Omental fat pad (tissue), 4 donors: ENCODE results near the gene EFCAB12. TPM values are rescaled to one million over a fixed set of nuclear protein-coding genes. Genes with fewer than 3 reads are reported as not detected.

ENCODE experiments used
- ATAC-seq: fragments of 150-250 bp; one replicate; pipeline ENCODE4 v1.9.1; 2016; ENCODE audit warnings: mild to moderate bottlenecking, moderate library complexity; ENCODE audit not compliant: low FRiP score
- DNase-seq: peaks from one replicate; pipeline ENCODE4 v3.0.0-alpha.2; 2019; ENCODE audit warnings: low spot score
- CTCF ChIP-seq, 3 donors: fragments of 450-650 bp; IDR thresholded peaks; one replicate each; pipeline ENCODE4 v1.5.1; 2016 to 2017; ENCODE audit warnings: antibody characterized with exemption in 3 of 3, mild to moderate bottlenecking in 3 of 3, moderate library complexity in 2 of 3
- total RNA-seq, 4 donors: library from RNA; depleted of rRNA; stranded (reverse); fragments of >200 nt; gene quantifications; one replicate each; pipeline ENCODE4 v1.1.0, GENCODE V29; 2016

Gene EFCAB12
- 1 to 10 TPM in 2 of 4 donors, under 1 TPM in 2; 0.24 to 2.8 (median 1.0) TPM for total RNA-seq

- ATAC-seq (peak; percentile 97), DNase-seq (peak; percentile 91)
- no peak for TF ChIP-seq CTCF (IDR thresholded peaks at IDR 0.05)
Observed at GRCh38 chr3:129428376-129429079, at the start of gene EFCAB12. EFCAB12 (minus strand) TSS chr3:129428636; CDS start chr3:129428488, 148 bp downstream.

GRCh38 chr3:129476586-129476985 is 48.1 kb upstream of the EFCAB12 start:
- ATAC-seq (no peak), DNase-seq (no peak)
- no peak for TF ChIP-seq CTCF (IDR thresholded peaks at IDR 0.05)

- no peak for ATAC-seq
- no peak for TF ChIP-seq CTCF (IDR thresholded peaks at IDR 0.05)
Observed at GRCh38 chr3:129475863-129476262, 47.4 kb upstream of the EFCAB12 start.

GRCh38 chr3:129474984-129475804 is 46.8 kb upstream of the EFCAB12 start:
- DNase-seq (no peak), ATAC-seq (no peak)
- no peak for TF ChIP-seq CTCF (IDR thresholded peaks at IDR 0.05)

More at GRCh38 chr3:129475863-129476262, 47.4 kb upstream of the EFCAB12 start:
- DNase-seq: no peak

- DNase-seq (no peak), ATAC-seq (no peak)
- TF ChIP-seq CTCF (IDR thresholded peaks at IDR 0.05): no peak
Observed at GRCh38 chr3:129473769-129474152, 45.3 kb upstream of the EFCAB12 start.

GRCh38 chr3:129473067-129473768 is 44.8 kb upstream of the EFCAB12 start:
- DNase-seq (no peak), ATAC-seq (no peak)
- no peak for TF ChIP-seq CTCF (IDR thresholded peaks at IDR 0.05)
